Caco-2 (cell line): ENCODE data around the gene NFKBIB. TPM values are rescaled to one million over a fixed set of nuclear protein-coding genes. Genes with fewer than 3 reads are reported as not detected.

ENCODE experiments used
- Bru-seq: library from RNA; stranded (reverse); fragments of 400-500 nt; gene quantifications from one replicate; lab custom pipeline; 2021; lab: Mats Ljungman, UMichigan
- BruChase-seq, 2 experiments: library from RNA; stranded (reverse); fragments of 400-500 nt; gene quantifications; one replicate each; lab custom pipeline; 2021; lab: Mats Ljungman, UMichigan
- BruUV-seq: library from RNA; stranded (reverse); fragments of 400-500 nt; replicated peaks from 2 replicates; lab custom pipeline; 2021; lab: Mats Ljungman, UMichigan
- CTCF ChIA-PET: fragments of 300-600 bp; sonication (Branson Sonifier 250); formaldehyde crosslinking; loops from one replicate; lab custom pipeline; 2022; ENCODE audit warnings: antibody characterized with exemption; lab: Charles Lee
- POLR2A ChIA-PET: fragments of 300-600 bp; sonication (Branson Sonifier 250); formaldehyde crosslinking; loops from one replicate; lab custom pipeline; 2022; ENCODE audit warnings: antibody characterized with exemption; lab: Charles Lee
- DNase-seq, 2 experiments: peaks; one replicate each; pipeline versions ENCODE4 v3.0.0 to v3.0.0-alpha.2; 2020 to 2022
- H3K27me3 ChIP-seq: replicated peaks from 2 replicates; pipeline ENCODE4 v1.6.0; 2011; ENCODE audit warnings: low read length; ENCODE audit not compliant: control insufficient read depth, insufficient read depth
- H3K36me3 ChIP-seq: 2 replicates; pipeline ENCODE4 v1.5.1; 2011; ENCODE audit warnings: low read length; ENCODE audit not compliant: control insufficient read depth, insufficient read depth
- H3K4me1 ChIP-seq: fragments of 250-450 bp; sonication (Bioruptor Pico); 2 replicates; pipeline ENCODE4 v1.5.1; 2020; ENCODE audit warnings: mild to moderate bottlenecking
- H3K4me3 ChIP-seq: 2 replicates; pipeline ENCODE4 v1.5.1; 2011; ENCODE audit warnings: low read depth, mild to moderate bottlenecking, control low read depth, low read length
- H3K9me3 ChIP-seq: fragments of 250-450 bp; sonication (Bioruptor Pico); 2 replicates; pipeline ENCODE4 v1.5.1; 2020; ENCODE audit warnings: mild to moderate bottlenecking, moderate library complexity
- H3K27ac Mint-ChIP-seq: one replicate; pipeline ENCODE4 v1.8.0; 2022; ENCODE audit warnings: mixed read lengths; ENCODE audit not compliant: unreplicated experiment
- H3K27me3 Mint-ChIP-seq: one replicate; pipeline ENCODE4 v1.8.0; 2022; ENCODE audit warnings: mixed read lengths; ENCODE audit not compliant: insufficient read depth, unreplicated experiment
- H3K36me3 Mint-ChIP-seq: one replicate; pipeline ENCODE4 v1.8.0; 2022; ENCODE audit warnings: mild to moderate bottlenecking, mixed read lengths; ENCODE audit not compliant: insufficient read depth, unreplicated experiment
- H3K4me1 Mint-ChIP-seq: one replicate; pipeline ENCODE4 v1.8.0; 2022; ENCODE audit warnings: low read depth, mixed read lengths; ENCODE audit not compliant: unreplicated experiment
- H3K4me3 Mint-ChIP-seq: one replicate; pipeline ENCODE4 v1.8.0; 2022; ENCODE audit warnings: mild to moderate bottlenecking, moderate library complexity, mixed read lengths; ENCODE audit not compliant: unreplicated experiment
- H3K9me3 Mint-ChIP-seq: one replicate; pipeline ENCODE4 v1.8.0; 2022; ENCODE audit warnings: mixed read lengths; ENCODE audit not compliant: unreplicated experiment
- CTCF ChIP-seq, 2 experiments: fragments of 200-600 bp in 1 of 2; IDR thresholded peaks; 1 replicate in 1 of 2; 2 replicates in 1 of 2; pipeline versions ENCODE4 v1.5.1 to v1.8.0; 2011 to 2022; ENCODE audit warnings: antibody characterized with exemption in 1 of 2, control low read depth in 1 of 2, inconsistent platforms in 1 of 2, low read depth in 1 of 2, low read length in 1 of 2, mild to moderate bottlenecking in 1 of 2, moderate library complexity in 1 of 2; ENCODE audit not compliant: insufficient read depth in 1 of 2, severe bottlenecking in 1 of 2, unreplicated experiment in 1 of 2
- intact Hi-C: fragments of 100-400 bp; cut with micrococcal nuclease; formaldehyde crosslinking; loops from one replicate; pipeline ENCODE4 v1.10.0; 2022; ENCODE audit not compliant: unreplicated experiment
- long read RNA-seq: library from polyadenylated mRNA; stranded (forward); transcript quantifications from one replicate; pipeline ENCODE4 v2.0.0, GENCODE V29; 2022
- total RNA-seq: library from RNA; stranded (reverse); gene quantifications from 2 replicates; pipeline ENCODE4 v1.2.3, GENCODE V29; 2022

NFKBIB gene, protein sequence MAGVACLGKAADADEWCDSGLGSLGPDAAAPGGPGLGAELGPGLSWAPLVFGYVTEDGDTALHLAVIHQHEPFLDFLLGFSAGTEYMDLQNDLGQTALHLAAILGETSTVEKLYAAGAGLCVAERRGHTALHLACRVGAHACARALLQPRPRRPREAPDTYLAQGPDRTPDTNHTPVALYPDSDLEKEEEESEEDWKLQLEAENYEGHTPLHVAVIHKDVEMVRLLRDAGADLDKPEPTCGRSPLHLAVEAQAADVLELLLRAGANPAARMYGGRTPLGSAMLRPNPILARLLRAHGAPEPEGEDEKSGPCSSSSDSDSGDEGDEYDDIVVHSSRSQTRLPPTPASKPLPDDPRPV
- total RNA-seq (43.9 and 52.6 TPM in 2 replicates), Bru-seq, nascent RNA (percentile 66 among the genes with signal in this experiment), BruChase-seq, experiment 1, labeled RNA remaining after a 2-hour chase (percentile 70 among the genes with signal in this experiment), BruChase-seq, experiment 2, labeled RNA remaining after a 6-hour chase (percentile 83 among the genes with signal in this experiment)
- long read RNA-seq, transcript NFKBIB-204 (5 exons, 1,929 nt), result minor isoform, 16 of 88 reads
- long read RNA-seq, transcript NFKBIB-201 (6 exons, 1,159 nt), result major isoform, 28 of 88 reads
- long read RNA-seq, partial matches to known transcripts, result 20 of 88 reads
- long read RNA-seq, other reads (novel, unspliced or antisense), result 21 of 88 reads

- peak within 1 kb of the TSS; percentile 69 for H3K27ac Mint-ChIP-seq
- ChIA-PET POLR2A (interaction anchor here (0.5 to 1.9 kb wide), 17 partner anchors 9 to 536 kb away, joined by 3 to 27 read pairs (median 4); partner anchors contain the start of genes ACTN4, ECH1, EIF3K and FAM98C), CTCF (interaction anchor here (0.5 to 1.9 kb wide), 7 partner anchors 12 to 497 kb away, joined by 3 to 24 read pairs (median 5); partner anchors contain the start of genes FAM98C, MRPS12 and SARS2)
- H3K27me3 ChIP-seq, result no peaks in the 10 kb centered on the region
- no TSS peak for BruUV-seq
- H3K9me3 ChIP-seq, result no peaks in the 10 kb centered on the region
- no peaks in the 10 kb centered on the region for H3K36me3 ChIP-seq
- TF ChIP-seq CTCF (IDR thresholded peaks at IDR 0.05; ENCODE audit: insufficient read depth in 1 of 2, low read depth in 1 of 2, low read length in 1 of 2, severe bottlenecking in 1 of 2, unreplicated experiment in 1 of 2), result no peak
- H3K9me3 Mint-ChIP-seq, result no peaks in the 10 kb centered on the region
- peaks cover 23% of the 10 kb centered on the region for H3K4me1 Mint-ChIP-seq
- H3K4me1 ChIP-seq, result peaks cover 18% of the 10 kb centered on the region
- no peaks in the 10 kb centered on the region for H3K27me3 Mint-ChIP-seq
- H3K4me3 Mint-ChIP-seq, result peak within 1 kb of the TSS; percentile 75
- peak within 1 kb of the TSS; percentile 82 for H3K4me3 ChIP-seq
- intact Hi-C loops, result loop anchor here (1.0 kb wide), 2 partner anchors 31 to 49 kb away; partner anchors contain the start of genes MRPS12 and SARS2
- peak; percentile 99 to 100 for DNase-seq
- peaks cover 37% of the 10 kb centered on the region for H3K36me3 Mint-ChIP-seq
Observed at GRCh38 chr19:38899447-38900201, at the start of gene NFKBIB, which contains the start of gene SIRT2. TSS of gene NFKBIB (plus strand) at chr19:38899969. CDS start at chr19:38900033, 64 bp downstream. TSS of gene SIRT2 (minus strand) at chr19:38899618. CDS start at chr19:38899521, 97 bp downstream.

DNA sequence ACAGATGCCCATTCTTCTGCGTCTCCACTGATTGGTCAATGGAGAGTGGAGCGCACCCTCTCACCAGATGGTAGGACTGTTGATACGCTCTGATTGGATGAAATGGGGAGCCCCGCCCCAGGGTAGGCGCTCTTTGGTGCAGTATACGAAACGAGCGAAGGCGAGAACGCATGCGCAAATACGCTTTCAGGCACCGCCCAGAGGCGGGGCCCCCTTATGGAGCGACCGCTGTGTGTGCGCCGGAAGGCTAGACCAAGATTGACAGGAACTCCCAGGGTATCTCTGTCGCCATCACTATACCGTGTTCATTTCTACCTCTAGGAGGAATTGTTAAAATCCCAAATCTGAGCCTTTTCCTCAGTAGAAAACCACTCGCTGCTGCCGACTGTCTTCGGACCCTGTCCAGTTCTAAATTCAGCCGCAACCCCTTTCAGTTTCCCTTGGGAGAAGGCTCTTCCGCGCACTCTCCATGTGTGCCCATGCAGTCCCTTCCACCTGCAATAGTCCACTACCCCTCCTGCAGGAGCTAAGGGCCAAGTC lies 49.3 kb upstream of the NFKBIB start:
- ChIA-PET POLR2A (interaction anchor here (1.1 to 2.5 kb wide), 4 partner anchors 13 to 50 kb away, joined by 3 to 22 read pairs (median 12); partner anchors contain the start of genes ECH1, NFKBIB and SIRT2), CTCF (interaction anchor here (2.9 kb wide), 1 partner anchor 80 kb away, joined by 12 read pairs; the partner anchor contains the start of genes MRPS12 and SARS2)
- H3K9me3 Mint-ChIP-seq, result no peaks in the 10 kb centered on the region
- peak in 1 of 2 experiments; percentile 99 for DNase-seq
- intact Hi-C loops, result loop anchor here (1.0 kb wide), 3 partner anchors 37 to 80 kb away; partner anchors contain the start of genes MRPS12, NFKBIB, SARS2 and SIRT2
- peaks cover 71% of the 10 kb centered on the region for H3K36me3 Mint-ChIP-seq
- Histone ChIP-seq H3K9me3 (no peaks in the 10 kb centered on the region), H3K4me3 (peak overlapping the region; percentile 66), H3K4me1 (peaks cover 10% of the 10 kb centered on the region; the same call in 1 of the 2 replicates), H3K36me3 (peaks cover 13% of the 10 kb centered on the region), H3K27me3 (no peaks in the 10 kb centered on the region)
- H3K4me1 Mint-ChIP-seq, result peaks cover 12% of the 10 kb centered on the region
- TF ChIP-seq CTCF (IDR thresholded peaks at IDR 0.05; ENCODE audit: insufficient read depth in 1 of 2, low read depth in 1 of 2, low read length in 1 of 2, severe bottlenecking in 1 of 2, unreplicated experiment in 1 of 2), result no peak
- peak overlapping the region; percentile 99 for H3K27ac Mint-ChIP-seq
- H3K4me3 Mint-ChIP-seq, result peak overlapping the region; percentile 98
- no peaks in the 10 kb centered on the region for H3K27me3 Mint-ChIP-seq
- BruUV-seq, result no TSS peak
